Stomach (tissue), 4 donors: Measurements from ENCODE around the gene OCIAD1.

Source experiments
- CTCF ChIP-seq, 7 experiments: fragments of 450-650 bp in 4 of 7; fragments of 200-600 bp in 3 of 7; sonication (generic) in 3 of 7; IDR thresholded peaks; one replicate each; pipeline ENCODE4 v1.5.1; 2016 to 2019; ENCODE audit warnings: antibody characterized with exemption in 7 of 7, control low read depth in 2 of 7, mild to moderate bottlenecking in 1 of 7
- EP300 ChIP-seq: sonication (generic); formaldehyde crosslinking; IDR thresholded peaks from one replicate; pipeline ENCODE4 v1.6.1; 2017; ENCODE audit warnings: antibody characterized with exemption
- POLR2A ChIP-seq, 4 donors: fragments of 450-650 bp; IDR thresholded peaks; one replicate each; pipeline ENCODE4 v1.6.1; 2016; ENCODE audit warnings: antibody characterized with exemption in 4 of 4, control low read depth in 2 of 4, mild to moderate bottlenecking in 1 of 4, moderate library complexity in 1 of 4
- POLR2AphosphoS5 ChIP-seq, 3 donors: sonication (generic); formaldehyde crosslinking; IDR thresholded peaks; one replicate each; pipeline ENCODE4 v1.6.1; 2016; ENCODE audit warnings: antibody characterized with exemption in 3 of 3

GRCh38 chr4:48795108-48795507, 35.8 kb upstream of the OCIAD1 start:
- TF ChIP-seq POLR2A (IDR thresholded peaks at IDR 0.05) (no peak), CTCF (IDR thresholded peaks at IDR 0.05) (no peak), POLR2AphosphoS5 (IDR thresholded peaks at IDR 0.05) (no peak), EP300 (no peak)
